ENCODE data around the gene NOP58. TPM values are rescaled to one million over a fixed set of nuclear protein-coding genes. Genes with fewer than 3 reads are reported as not detected.
"Not testable (repeated sequence)": the region's sequence is repeated elsewhere in the genome, so short reads cannot be mapped to it uniquely, and the experiment has no call there.

Gene NOP58
- total RNA-seq, 2 donors from 2014 or later = 37.9 to 41.3 TPM

- intact Hi-C loops (cut with DNase I) = no loop called here
- DNase-seq (ENCODE audit: low spot score) = no peak
Measured at GRCh38 chr2:202290316-202290715, 24.8 kb downstream of the NOP58 start.

- no peak for DNase-seq (ENCODE audit: low spot score)
- intact Hi-C loops (cut with DNase I) = no loop called here
Measured at GRCh38 chr2:202290970-202291369, 25.4 kb downstream of the NOP58 start.

GRCh38 chr2:202299712-202300111 is 34.1 kb downstream of the NOP58 start:
- intact Hi-C loops (cut with DNase I) = no loop called here

GRCh38 chr2:202306034-202306433 is 40.5 kb downstream of the NOP58 start:
- intact Hi-C loops (cut with DNase I) = no loop called here
- DNase-seq (ENCODE audit: low spot score) = no peak

More at GRCh38 chr2:202299712-202300111, 34.1 kb downstream of the NOP58 start:
- DNase-seq (ENCODE audit: low spot score) = no peak

- DNase-seq (ENCODE audit: low spot score) = no peak
- intact Hi-C loops (cut with DNase I) = no loop called here
Measured at GRCh38 chr2:202307690-202308089, 42.1 kb downstream of the NOP58 start.

GRCh38 chr2:202311823-202312388 is 46.3 kb downstream of the NOP58 start:
- DNase-seq (ENCODE audit: low spot score) = no peak
- intact Hi-C loops (cut with DNase I) = no loop called here

GRCh38 chr2:202314116-202314515 is 48.6 kb downstream of the NOP58 start:
- intact Hi-C loops (cut with DNase I) = no loop called here
- DNase-seq (ENCODE audit: low spot score) = no peak

- DNase-seq (ENCODE audit: low spot score) = no peak
- intact Hi-C loops (cut with DNase I) = no loop called here
Measured at GRCh38 chr2:202317080-202317857, 51.7 kb downstream of the NOP58 start.

GRCh38 chr2:202320362-202320761 is 54.8 kb downstream of the NOP58 start:
- DNase-seq (ENCODE audit: low spot score); intact Hi-C loops (cut with DNase I): not testable (repeated sequence)

- DNase-seq (ENCODE audit: low spot score) = no peak
- intact Hi-C loops (cut with DNase I) = no loop called here
Measured at GRCh38 chr2:202322435-202322834, 56.9 kb downstream of the NOP58 start.

GRCh38 chr2:202327858-202328257 is 62.3 kb downstream of the NOP58 start:
- DNase-seq (ENCODE audit: low spot score) = no peak

GRCh38 chr2:202335791-202336467 is 70.4 kb downstream of the NOP58 start:
- DNase-seq (ENCODE audit: low spot score) = peak; percentile 44
- intact Hi-C loops (cut with DNase I) = no loop called here

More at GRCh38 chr2:202327858-202328257, 62.3 kb downstream of the NOP58 start:
- intact Hi-C loops (cut with DNase I) = no loop called here

- intact Hi-C loops (cut with DNase I) = no loop called here
- no peak for DNase-seq (ENCODE audit: low spot score)
Measured at GRCh38 chr2:202337151-202337550, 71.6 kb downstream of the NOP58 start.

GRCh38 chr2:202337706-202338346 is 72.3 kb downstream of the NOP58 start:
- DNase-seq (ENCODE audit: low spot score) = no peak
- intact Hi-C loops (cut with DNase I) = no loop called here

GRCh38 chr2:202339071-202339870 is 73.7 kb downstream of the NOP58 start:
- DNase-seq (ENCODE audit: low spot score) = no peak
- intact Hi-C loops (cut with DNase I) = no loop called here

GRCh38 chr2:202344178-202344577 is 78.6 kb downstream of the NOP58 start:
- no peak for DNase-seq (ENCODE audit: low spot score)
- intact Hi-C loops (cut with DNase I) = no loop called here

- no peak for DNase-seq (ENCODE audit: low spot score)
- intact Hi-C loops (cut with DNase I) = no loop called here
Measured at GRCh38 chr2:202346180-202346579, 80.6 kb downstream of the NOP58 start.

Data from posterior vena cava (tissue), 2 donors.